Measurements from ENCODE around the gene ZNF318.
"Not testable (repeated sequence)": the region's sequence is repeated elsewhere in the genome, so short reads cannot be mapped to it uniquely, and the experiment has no call there.

DNA sequence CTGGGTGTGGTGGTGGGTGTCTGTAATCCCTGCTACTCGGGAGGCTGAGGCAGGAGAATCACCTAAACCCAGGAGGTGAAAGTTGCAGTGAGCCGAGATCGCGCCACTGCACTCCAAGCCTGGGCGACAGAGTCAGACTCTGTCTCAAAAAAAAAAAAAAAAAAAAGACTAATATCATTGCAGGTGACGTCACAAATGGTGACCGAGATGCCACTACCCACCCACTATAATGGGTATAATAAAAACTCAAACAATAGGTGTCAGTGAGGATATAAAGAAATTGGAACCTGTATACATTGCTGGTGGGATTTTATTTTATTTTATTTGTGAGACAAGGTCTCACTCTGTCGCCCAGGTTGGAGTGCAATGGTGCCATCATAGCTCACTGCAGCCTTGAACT, 45.8 kb upstream of the ZNF318 start:
- TF ChIP-seq, protein P1, sequence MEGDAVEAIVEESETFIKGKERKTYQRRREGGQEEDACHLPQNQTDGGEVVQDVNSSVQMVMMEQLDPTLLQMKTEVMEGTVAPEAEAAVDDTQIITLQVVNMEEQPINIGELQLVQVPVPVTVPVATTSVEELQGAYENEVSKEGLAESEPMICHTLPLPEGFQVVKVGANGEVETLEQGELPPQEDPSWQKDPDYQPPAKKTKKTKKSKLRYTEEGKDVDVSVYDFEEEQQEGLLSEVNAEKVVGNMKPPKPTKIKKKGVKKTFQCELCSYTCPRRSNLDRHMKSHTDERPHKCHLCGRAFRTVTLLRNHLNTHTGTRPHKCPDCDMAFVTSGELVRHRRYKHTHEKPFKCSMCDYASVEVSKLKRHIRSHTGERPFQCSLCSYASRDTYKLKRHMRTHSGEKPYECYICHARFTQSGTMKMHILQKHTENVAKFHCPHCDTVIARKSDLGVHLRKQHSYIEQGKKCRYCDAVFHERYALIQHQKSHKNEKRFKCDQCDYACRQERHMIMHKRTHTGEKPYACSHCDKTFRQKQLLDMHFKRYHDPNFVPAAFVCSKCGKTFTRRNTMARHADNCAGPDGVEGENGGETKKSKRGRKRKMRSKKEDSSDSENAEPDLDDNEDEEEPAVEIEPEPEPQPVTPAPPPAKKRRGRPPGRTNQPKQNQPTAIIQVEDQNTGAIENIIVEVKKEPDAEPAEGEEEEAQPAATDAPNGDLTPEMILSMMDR (IDR thresholded peaks at IDR 0.05), result not testable (repeated sequence)
- not testable (repeated sequence) for TF ChIP-seq POLR2A (IDR thresholded peaks at IDR 0.05)

Data from adrenal gland (tissue), 5 donors.